Thymus (tissue), 11 donors: Measurements from ENCODE around the gene PFDN4. TPM values are rescaled to one million over a fixed set of nuclear protein-coding genes. Genes with fewer than 3 reads are reported as not detected.
"Not testable (repeated sequence)": the region's sequence is repeated elsewhere in the genome, so short reads cannot be mapped to it uniquely, and the experiment has no call there.

Experiments used
- DNase-seq, 9 donors: peaks; one replicate each; pipeline ENCODE4 v3.0.0-alpha.2; 2013; ENCODE audit warnings: low spot score in 9 of 9, low read depth in 6 of 9, missing footprints in 1 of 9
- H3K27ac ChIP-seq, 2 donors: one replicate each; pipeline ENCODE4 v1.5.1; 2013; ENCODE audit warnings: control low read depth in 1 of 2, low read depth in 1 of 2, low read length in 1 of 2, mild to moderate bottlenecking in 1 of 2, moderate library complexity in 1 of 2
- H3K27me3 ChIP-seq, 2 donors: one replicate each; pipeline ENCODE4 v1.5.1; 2013; ENCODE audit warnings: low read length in 1 of 2; ENCODE audit not compliant: control insufficient read depth in 2 of 2, insufficient read depth in 1 of 2
- H3K36me3 ChIP-seq, 2 donors: one replicate each; pipeline ENCODE4 v1.5.1; 2013; ENCODE audit warnings: low read length in 1 of 2, mild to moderate bottlenecking in 1 of 2, moderate library complexity in 1 of 2; ENCODE audit not compliant: control insufficient read depth in 2 of 2, insufficient read depth in 2 of 2
- H3K4me1 ChIP-seq, 2 donors: one replicate each; pipeline ENCODE4 v1.5.1; 2013; ENCODE audit warnings: low read length in 2 of 2; ENCODE audit not compliant: control insufficient read depth in 2 of 2, insufficient read depth in 2 of 2
- H3K4me3 ChIP-seq, 2 donors: one replicate each; pipeline ENCODE4 v1.5.1; 2013; ENCODE audit warnings: low read length in 2 of 2, control low read depth in 1 of 2, mild to moderate bottlenecking in 1 of 2
- H3K9me3 ChIP-seq, 2 donors: one replicate each; pipeline ENCODE4 v1.5.1; 2013; ENCODE audit warnings: low read length in 1 of 2, mild to moderate bottlenecking in 1 of 2; ENCODE audit not compliant: control insufficient read depth in 2 of 2, insufficient read depth in 1 of 2
- WGBS: extraction: QIAGEN DNeasy Blood & Tissue Kit; methylation state at CpG from one replicate; pipeline ENCODE4 v1.1.7; 2013; 5-methylcytosine and 5-hydroxymethylcytosine counted together
- polyA plus RNA-seq: library from polyadenylated mRNA; stranded (reverse); fragments of 200-250 nt; gene quantifications from one replicate; pipeline ENCODE4 v1.2.3, GENCODE V29; 2013
- total RNA-seq: library from RNA; stranded (reverse); fragments of 120-200 nt; gene quantifications from one replicate; pipeline ENCODE4 v1.2.4, GENCODE V29; 2013
- donor health status: healthy.

Gene PFDN4
- total and polyA plus RNA-seq, 2 donors = 123 to 124 TPM

DNA sequence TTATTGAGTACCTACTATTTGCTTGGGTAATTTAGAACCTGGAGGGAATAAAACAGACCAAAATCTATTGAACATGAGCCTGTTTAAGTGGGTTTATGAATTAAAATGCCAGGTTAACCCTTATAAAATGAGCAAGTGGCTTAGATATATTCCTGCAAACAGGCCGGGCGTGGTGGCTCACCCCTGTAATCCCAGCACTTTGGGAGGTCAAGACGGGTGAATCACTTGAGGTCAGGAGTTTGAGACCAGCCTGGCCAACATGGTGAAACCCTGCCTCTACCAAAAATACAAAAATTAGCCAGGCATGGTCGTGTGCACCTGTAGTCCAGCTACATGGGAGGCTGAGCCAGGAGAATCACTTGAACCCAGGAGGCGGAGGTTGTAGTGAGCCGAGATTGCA, 57.9 kb downstream of the PFDN4 start:
- WGBS = 92% methylated on average over 6 of the region's 6 CpGs
- not testable (repeated sequence) for H3K9me3 ChIP-seq

DNA sequence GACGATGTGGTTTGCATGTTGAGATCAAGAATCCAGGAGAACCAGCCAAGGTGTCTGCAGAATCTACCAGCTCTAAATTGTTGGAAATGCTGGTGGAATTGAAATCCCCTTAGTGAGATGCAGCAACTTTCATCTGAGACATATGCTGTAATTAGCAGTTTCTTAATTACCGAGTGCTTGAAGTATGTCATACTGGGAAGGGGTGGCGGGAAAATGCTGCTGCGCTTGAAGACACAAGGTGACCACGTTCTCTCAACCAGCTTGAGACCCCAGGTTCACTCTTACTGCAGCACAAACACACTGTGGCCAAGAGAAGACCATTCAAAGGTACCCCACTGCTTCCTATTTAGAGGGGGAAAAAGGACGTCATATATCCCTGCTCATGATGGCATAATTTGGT, 59.0 kb downstream of the PFDN4 start:
- Histone ChIP-seq H3K36me3 (no peaks in the 10 kb centered on the region), H3K4me1 (no peaks in the 10 kb centered on the region), H3K4me3 (no peak overlapping the region), H3K9me3 (no peaks in the 10 kb centered on the region), H3K27ac (no peak overlapping the region), H3K27me3 (no peaks in the 10 kb centered on the region)
- 91% methylated on average over 6 of the region's 6 CpGs for WGBS
- DNase-seq = no peak

More for the DNA sequence above, 57.9 kb downstream of the PFDN4 start:
- not testable (repeated sequence) for DNase-seq, H3K4me3 ChIP-seq, H3K27ac ChIP-seq, H3K4me1 ChIP-seq, H3K27me3 ChIP-seq, H3K36me3 ChIP-seq

DNA sequence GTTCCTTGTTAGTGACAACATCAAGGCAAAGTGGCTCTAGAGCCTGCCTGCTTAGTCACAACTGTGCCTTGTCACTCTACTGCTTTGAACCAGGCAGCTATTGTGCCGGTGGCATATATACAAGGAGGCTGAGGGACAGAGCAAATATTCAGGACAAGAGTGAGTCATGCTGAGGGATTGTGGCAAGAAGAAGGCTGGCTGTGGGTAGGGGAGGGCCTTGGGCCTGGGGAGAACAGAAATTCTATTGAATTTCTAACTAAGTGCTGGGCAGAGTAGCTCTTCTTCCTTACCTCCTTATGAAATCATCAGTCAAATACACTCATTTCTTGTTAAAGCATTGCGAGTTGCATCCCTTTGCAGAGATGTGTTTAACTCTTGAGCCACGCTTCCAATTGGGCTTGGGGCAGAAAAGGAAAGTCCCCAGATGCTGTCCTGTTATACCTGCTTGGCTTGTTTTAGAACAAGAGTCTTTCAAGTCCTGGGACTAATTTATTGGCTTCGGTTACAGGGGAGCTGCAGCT, 59.7 kb downstream of the PFDN4 start:
- Histone ChIP-seq H3K9me3 (no peaks in the 10 kb centered on the region), H3K36me3 (no peaks in the 10 kb centered on the region), H3K27ac (no peak overlapping the region), H3K4me1 (no peaks in the 10 kb centered on the region), H3K27me3 (no peaks in the 10 kb centered on the region), H3K4me3 (no peak overlapping the region)
- 82% methylated on average over 4 of the region's 4 CpGs for WGBS
- peak in 1 of 9 donors; percentile 12 for DNase-seq

DNA sequence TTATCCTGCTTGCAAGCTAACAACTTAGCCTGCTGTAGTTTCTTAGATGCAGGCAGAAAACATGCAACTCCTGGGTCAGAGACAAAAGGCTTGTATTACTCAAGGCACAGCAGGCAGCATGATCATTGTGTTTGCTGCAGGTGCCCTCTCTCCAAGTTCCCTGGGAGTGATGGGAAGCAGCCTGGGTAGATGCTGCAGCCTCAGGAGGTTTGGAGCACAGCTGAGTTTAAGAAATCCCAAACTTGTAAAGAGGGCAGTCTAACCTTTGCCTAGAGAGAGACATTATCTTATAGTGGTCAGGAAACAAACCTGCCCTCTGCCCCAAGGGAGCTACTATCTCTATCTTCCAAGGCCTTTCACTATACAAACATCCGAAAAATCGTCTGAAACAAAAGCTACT, 61.1 kb downstream of the PFDN4 start:
- 96% methylated on average over 2 of the region's 2 CpGs for WGBS
- H3K36me3 ChIP-seq = no peaks in the 10 kb centered on the region
- no peak overlapping the region for H3K4me3 ChIP-seq
- H3K27me3 ChIP-seq = no peaks in the 10 kb centered on the region
- H3K27ac ChIP-seq = no peak overlapping the region
- no peaks in the 10 kb centered on the region for H3K4me1 ChIP-seq
- no peak for DNase-seq
- no peaks in the 10 kb centered on the region for H3K9me3 ChIP-seq

Other genes with a start within 250 kb of the PFDN4 start
- gene BCAS1, start 137.5 kb upstream of the PFDN4 start, total RNA-seq = 0.38 TPM
- 1.5 TPM for gene BCAS1, start 137.5 kb upstream of the PFDN4 start, polyA plus RNA-seq
- 0.38 TPM for gene CYP24A1, start 34.1 kb upstream of the PFDN4 start, total RNA-seq
- gene CYP24A1, start 34.1 kb upstream of the PFDN4 start, polyA plus RNA-seq = 0.68 TPM